Measurements from ENCODE around the gene SET. TPM values are rescaled to one million over a fixed set of nuclear protein-coding genes. Genes with fewer than 3 reads are reported as not detected.

Gene SET
- total and polyA plus RNA-seq, 2 experiments from 2014 or later = 949 to 1,261 TPM

GRCh38 chr9:128720841-128721486 lies 31.9 kb downstream of the SET start (continued):
- TF ChIP-seq REST (IDR thresholded peaks at IDR 0.05; ENCODE audit: unreplicated experiment) = no peak
- TF ChIP-seq CTCF (conservative IDR thresholded peaks at IDR 0.05; ENCODE audit: low read depth in 2 of 2) = no peak

- H3K4me3 Mint-ChIP-seq = no peak overlapping the region
- peaks cover 18% of the 10 kb centered on the region for H3K4me1 Mint-ChIP-seq
- H3K27ac Mint-ChIP-seq = no peak overlapping the region
- Histone ChIP-seq H2AFZ (no peak overlapping the region), H3K9me2 (ENCODE audit: insufficient read depth) (no peaks in the 10 kb centered on the region), H3K4me1 (ENCODE audit: insufficient read depth) (peaks cover 3% of the 10 kb centered on the region), H3K27me3 (ENCODE audit: insufficient read depth) (no peaks in the 10 kb centered on the region), H3K4me2 (no peak overlapping the region), H3K36me3 (ENCODE audit: insufficient read depth) (no peaks in the 10 kb centered on the region), H3K79me2 (replicated peaks; ENCODE audit: insufficient read depth) (no peaks in the 10 kb centered on the region; the same call in 1 of the 2 replicates), H3K4me3 (no peak overlapping the region), H3K27ac (ENCODE audit: low read depth) (no peak overlapping the region), H4K20me1 (replicated peaks; ENCODE audit: insufficient read depth) (no peaks in the 10 kb centered on the region; the same call in 1 of the 2 replicates), H3F3A (replicated peaks; ENCODE audit: low read depth) (no peaks in the 10 kb centered on the region; the same call in 1 of the 2 replicates)
- peaks cover 30% of the 10 kb centered on the region for H3K27me3 Mint-ChIP-seq (ENCODE audit: insufficient read depth, low read depth, poor library complexity)
- DNase-seq (ENCODE audit: low spot score) = no peak
- ATAC-seq = no peak
- no peaks in the 10 kb centered on the region; the same call in 2 of the 3 replicates for H3K9me3 Mint-ChIP-seq
- H3K36me3 Mint-ChIP-seq (ENCODE audit: low read depth) = peaks cover 4% of the 10 kb centered on the region
- TF ChIP-seq ZNF462 (CRISPR knock-in tag; IDR thresholded peaks at IDR 0.05) (no peak), NANOG (IDR thresholded peaks at IDR 0.05; ENCODE audit: borderline replicate concordance) (no peak), POLR2AphosphoS5 (IDR thresholded peaks at IDR 0.05; ENCODE audit: low read depth) (no peak; the same call in 1 of the 2 replicates), REST (IDR thresholded peaks at IDR 0.05; ENCODE audit: unreplicated experiment) (no peak), ZNF331 (CRISPR knock-in tag; IDR thresholded peaks at IDR 0.05; ENCODE audit: low read depth) (no peak), EZH2phosphoT487 (IDR thresholded peaks at IDR 0.05; ENCODE audit: unreplicated experiment) (no peak), STAT1 (IDR thresholded peaks at IDR 0.05; ENCODE audit: unreplicated experiment) (no peak)
These were observed 32.5 kb downstream of the SET start for GRCh38 chr9:128721487-128722010.

All from GM23338 (cell line).